SK-N-MC (cell line): ENCODE measurements around the gene LHFPL2.

Source experiments
- EZH2 ChIP-seq: fragments of 200-600 bp; sonication (generic); IDR thresholded peaks from one replicate; pipeline ENCODE4 v1.6.1; 2017; ENCODE audit warnings: antibody characterized with exemption
- POLR2AphosphoS5 ChIP-seq: IDR thresholded peaks from 2 replicates; pipeline ENCODE4 v1.6.1; 2012; ENCODE audit warnings: mild to moderate bottlenecking, low read depth, low read length, borderline replicate concordance

GRCh38 chr5:78605611-78606010, 43.0 kb downstream of the LHFPL2 start:
- TF ChIP-seq POLR2AphosphoS5 (no peak), EZH2 (no peak)
